Measurements from ENCODE around the gene IFT81. TPM values are rescaled to one million over a fixed set of nuclear protein-coding genes. Genes with fewer than 3 reads are reported as not detected.

The IFT81 gene
- total RNA-seq, 1 donor from 2014 or later, result 33.8 TPM

DNA sequence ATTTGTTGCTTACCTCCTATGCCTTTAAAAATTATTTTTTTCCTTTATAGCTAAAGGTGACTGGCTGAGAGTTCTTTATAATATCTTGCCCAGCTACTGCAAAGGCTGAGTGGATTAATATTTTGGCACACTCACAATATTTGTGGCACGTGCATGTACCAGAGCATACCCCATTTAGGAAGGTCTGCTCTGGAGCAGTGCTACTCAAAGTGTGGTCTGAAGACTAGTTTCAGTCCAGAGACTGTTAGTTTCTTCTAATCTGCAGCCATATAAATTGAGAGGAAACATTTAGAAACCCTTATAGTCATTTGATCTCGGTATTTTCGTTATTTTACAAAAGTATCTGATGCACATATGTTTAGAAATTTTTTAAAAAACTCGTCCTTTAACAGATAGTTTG is 51.0 kb downstream of the IFT81 start:
- no peaks in the 10 kb centered on the region for H3K9me3 Mint-ChIP-seq
- TF ChIP-seq, protein P1, sequence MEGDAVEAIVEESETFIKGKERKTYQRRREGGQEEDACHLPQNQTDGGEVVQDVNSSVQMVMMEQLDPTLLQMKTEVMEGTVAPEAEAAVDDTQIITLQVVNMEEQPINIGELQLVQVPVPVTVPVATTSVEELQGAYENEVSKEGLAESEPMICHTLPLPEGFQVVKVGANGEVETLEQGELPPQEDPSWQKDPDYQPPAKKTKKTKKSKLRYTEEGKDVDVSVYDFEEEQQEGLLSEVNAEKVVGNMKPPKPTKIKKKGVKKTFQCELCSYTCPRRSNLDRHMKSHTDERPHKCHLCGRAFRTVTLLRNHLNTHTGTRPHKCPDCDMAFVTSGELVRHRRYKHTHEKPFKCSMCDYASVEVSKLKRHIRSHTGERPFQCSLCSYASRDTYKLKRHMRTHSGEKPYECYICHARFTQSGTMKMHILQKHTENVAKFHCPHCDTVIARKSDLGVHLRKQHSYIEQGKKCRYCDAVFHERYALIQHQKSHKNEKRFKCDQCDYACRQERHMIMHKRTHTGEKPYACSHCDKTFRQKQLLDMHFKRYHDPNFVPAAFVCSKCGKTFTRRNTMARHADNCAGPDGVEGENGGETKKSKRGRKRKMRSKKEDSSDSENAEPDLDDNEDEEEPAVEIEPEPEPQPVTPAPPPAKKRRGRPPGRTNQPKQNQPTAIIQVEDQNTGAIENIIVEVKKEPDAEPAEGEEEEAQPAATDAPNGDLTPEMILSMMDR (conservative IDR thresholded peaks at IDR 0.05), result no peak
- H3K4me3 Mint-ChIP-seq, result no peak overlapping the region
- DNase-seq (ENCODE audit: extremely low spot score, unreplicated experiment), result no peak
- H3K36me3 Mint-ChIP-seq, result peaks cover 19% of the 10 kb centered on the region
- peaks cover 5% of the 10 kb centered on the region for H3K4me1 Mint-ChIP-seq (ENCODE audit: unreplicated experiment)
- H3K27me3 Mint-ChIP-seq, result no peaks in the 10 kb centered on the region
- no peak overlapping the region for H3K27ac Mint-ChIP-seq

DNA sequence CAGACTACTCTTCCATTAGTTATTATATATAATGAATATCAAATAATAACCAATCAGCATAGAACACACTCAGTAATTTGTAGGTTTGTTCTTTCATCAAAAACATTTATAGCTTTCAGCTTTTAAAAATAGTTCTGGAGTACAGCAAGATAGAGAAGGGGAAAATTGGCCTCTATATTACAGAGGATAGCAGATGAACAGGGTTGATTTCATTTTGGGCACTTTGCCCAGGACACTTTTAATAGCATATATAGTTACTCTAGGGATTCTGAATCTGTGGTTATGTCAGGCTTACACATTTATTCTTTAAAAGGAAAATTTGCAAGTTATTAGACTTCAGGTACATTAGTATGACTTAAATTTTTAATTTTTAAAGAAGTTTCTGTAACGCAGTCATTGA is 52.6 kb downstream of the IFT81 start:
- Mint-ChIP-seq H3K36me3 (peaks cover 14% of the 10 kb centered on the region), H3K4me1 (ENCODE audit: unreplicated experiment) (peaks cover 5% of the 10 kb centered on the region), H3K4me3 (no peak overlapping the region), H3K27ac (no peak overlapping the region), H3K9me3 (no peaks in the 10 kb centered on the region), H3K27me3 (no peaks in the 10 kb centered on the region)
- TF ChIP-seq, protein P1 (conservative IDR thresholded peaks at IDR 0.05), result no peak
- DNase-seq (ENCODE audit: extremely low spot score, unreplicated experiment), result no peak

DNA sequence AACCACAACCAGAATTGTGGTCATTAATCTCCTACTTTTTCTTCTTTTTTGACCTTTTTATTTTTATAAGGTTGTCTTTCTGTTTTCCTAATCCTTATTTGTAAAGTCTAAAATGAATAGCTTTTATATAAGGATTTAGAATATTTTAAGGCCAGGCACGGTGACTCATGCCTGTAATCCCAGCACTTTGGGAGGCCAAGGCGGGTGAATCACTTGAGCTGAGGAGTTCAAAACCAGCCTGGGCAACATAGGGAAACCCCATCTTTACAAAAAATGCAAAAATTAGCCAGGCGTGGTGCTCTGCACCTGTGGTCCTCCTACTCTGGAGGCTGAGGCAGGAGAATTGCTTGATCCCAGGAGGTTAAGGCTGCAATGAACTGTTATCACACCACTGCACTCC is 55.1 kb downstream of the IFT81 start:
- TF ChIP-seq, protein P1 (conservative IDR thresholded peaks at IDR 0.05), result no peak
- no peak for DNase-seq (ENCODE audit: extremely low spot score, unreplicated experiment)
- no peaks in the 10 kb centered on the region for H3K27me3 Mint-ChIP-seq
- no peak overlapping the region for H3K4me3 Mint-ChIP-seq
- H3K4me1 Mint-ChIP-seq (ENCODE audit: unreplicated experiment), result peaks cover 5% of the 10 kb centered on the region
- no peaks in the 10 kb centered on the region for H3K9me3 Mint-ChIP-seq
- no peak overlapping the region for H3K27ac Mint-ChIP-seq
- peaks cover 27% of the 10 kb centered on the region for H3K36me3 Mint-ChIP-seq

DNA sequence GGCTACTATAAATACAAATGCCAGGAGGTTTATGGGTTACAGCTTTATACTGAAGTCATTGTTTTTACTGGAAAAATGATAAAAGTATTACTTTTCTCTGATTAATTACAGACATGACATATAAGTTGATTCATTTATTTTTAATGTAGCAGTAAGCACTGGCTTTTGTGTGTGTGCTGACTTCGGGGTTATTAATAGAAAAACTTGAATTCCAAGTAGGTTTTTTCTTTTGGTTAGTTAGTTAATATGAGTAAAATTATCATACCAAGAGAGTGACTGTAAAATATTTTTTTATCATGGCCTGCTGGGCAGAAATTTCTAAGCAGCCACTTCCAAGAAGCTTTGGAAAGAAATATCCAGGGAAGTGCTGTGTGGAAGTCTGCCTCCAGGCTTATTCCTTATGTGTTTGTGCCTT is 56.4 kb downstream of the IFT81 start:
- TF ChIP-seq, protein P1 (conservative IDR thresholded peaks at IDR 0.05), result no peak
- Mint-ChIP-seq H3K27me3 (no peaks in the 10 kb centered on the region), H3K36me3 (peaks cover 34% of the 10 kb centered on the region), H3K9me3 (no peaks in the 10 kb centered on the region), H3K27ac (no peak overlapping the region), H3K4me3 (no peak overlapping the region), H3K4me1 (ENCODE audit: unreplicated experiment) (no peaks in the 10 kb centered on the region)
- DNase-seq (ENCODE audit: extremely low spot score, unreplicated experiment), result no peak

DNA sequence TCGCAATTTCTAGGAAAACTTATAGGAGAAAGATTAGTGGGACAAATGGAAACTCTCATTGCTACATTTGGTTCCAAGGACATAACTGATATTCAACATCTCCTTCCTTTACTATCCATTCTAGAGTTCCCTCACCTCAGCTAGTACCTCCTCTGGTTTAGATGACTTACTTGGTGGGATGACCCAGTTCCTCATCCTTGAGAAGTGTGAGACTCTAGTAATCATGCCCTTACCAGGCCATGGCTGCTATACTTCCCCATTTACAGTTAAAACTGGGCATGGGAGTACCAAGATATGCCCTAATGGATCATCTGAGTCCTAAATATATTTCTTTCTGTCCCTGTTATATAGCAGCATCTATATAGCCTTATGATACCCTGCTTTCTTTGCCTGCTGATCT is 58.1 kb downstream of the IFT81 start:
- no peak overlapping the region for H3K4me3 Mint-ChIP-seq
- H3K9me3 Mint-ChIP-seq, result peaks cover 5% of the 10 kb centered on the region
- H3K36me3 Mint-ChIP-seq, result peaks cover 43% of the 10 kb centered on the region
- no peak for DNase-seq (ENCODE audit: extremely low spot score, unreplicated experiment)
- no peaks in the 10 kb centered on the region for H3K4me1 Mint-ChIP-seq (ENCODE audit: unreplicated experiment)
- TF ChIP-seq, protein P1 (conservative IDR thresholded peaks at IDR 0.05), result no peak
- no peaks in the 10 kb centered on the region for H3K27me3 Mint-ChIP-seq
- H3K27ac Mint-ChIP-seq, result no peak overlapping the region

DNA sequence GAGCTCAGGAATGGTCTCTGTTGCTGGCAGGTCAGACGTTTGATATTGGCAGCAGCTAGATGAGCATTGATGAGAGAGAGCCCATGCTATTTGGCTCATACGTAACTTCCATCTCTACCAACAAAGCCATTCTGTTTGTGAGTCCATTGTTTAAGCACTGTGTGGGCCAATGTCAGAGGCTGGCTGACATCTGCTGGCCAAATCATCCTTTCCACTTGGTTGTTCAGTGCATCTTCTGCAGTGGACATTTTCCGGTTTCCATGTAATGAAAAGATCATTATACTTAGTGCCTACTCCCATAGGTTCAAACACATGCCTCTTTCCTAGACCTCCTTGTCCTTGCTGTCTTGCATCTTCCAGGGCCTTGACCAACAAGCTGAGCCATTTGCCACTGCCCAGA is 59.2 kb downstream of the IFT81 start:
- TF ChIP-seq, protein P1 (conservative IDR thresholded peaks at IDR 0.05), result no peak
- no peaks in the 10 kb centered on the region for H3K4me1 Mint-ChIP-seq (ENCODE audit: unreplicated experiment)
- no peak overlapping the region for H3K4me3 Mint-ChIP-seq
- H3K27me3 Mint-ChIP-seq, result no peaks in the 10 kb centered on the region
- H3K9me3 Mint-ChIP-seq, result peaks cover 5% of the 10 kb centered on the region
- no peak for DNase-seq (ENCODE audit: extremely low spot score, unreplicated experiment)
- no peak overlapping the region for H3K27ac Mint-ChIP-seq
- peaks cover 45% of the 10 kb centered on the region for H3K36me3 Mint-ChIP-seq

Measured in type B pancreatic cell (in vitro differentiated cells).